HS-27A (cell line): Measurements from ENCODE around the gene PEX5L.
"Not testable (repeated sequence)": the region's sequence is repeated elsewhere in the genome, so short reads cannot be mapped to it uniquely, and the experiment has no call there.

Experiments used
- DNase-seq: peaks from one replicate; pipeline ENCODE4 v3.0.0-alpha.2; 2012; ENCODE audit warnings: low read depth, missing footprints

Gene PEX5L, protein sequence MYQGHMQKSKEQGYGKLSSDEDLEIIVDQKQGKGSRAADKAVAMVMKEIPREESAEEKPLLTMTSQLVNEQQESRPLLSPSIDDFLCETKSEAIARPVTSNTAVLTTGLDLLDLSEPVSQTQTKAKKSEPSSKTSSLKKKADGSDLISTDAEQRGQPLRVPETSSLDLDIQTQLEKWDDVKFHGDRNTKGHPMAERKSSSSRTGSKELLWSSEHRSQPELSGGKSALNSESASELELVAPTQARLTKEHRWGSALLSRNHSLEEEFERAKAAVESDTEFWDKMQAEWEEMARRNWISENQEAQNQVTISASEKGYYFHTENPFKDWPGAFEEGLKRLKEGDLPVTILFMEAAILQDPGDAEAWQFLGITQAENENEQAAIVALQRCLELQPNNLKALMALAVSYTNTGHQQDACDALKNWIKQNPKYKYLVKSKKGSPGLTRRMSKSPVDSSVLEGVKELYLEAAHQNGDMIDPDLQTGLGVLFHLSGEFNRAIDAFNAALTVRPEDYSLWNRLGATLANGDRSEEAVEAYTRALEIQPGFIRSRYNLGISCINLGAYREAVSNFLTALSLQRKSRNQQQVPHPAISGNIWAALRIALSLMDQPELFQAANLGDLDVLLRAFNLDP

DNA sequence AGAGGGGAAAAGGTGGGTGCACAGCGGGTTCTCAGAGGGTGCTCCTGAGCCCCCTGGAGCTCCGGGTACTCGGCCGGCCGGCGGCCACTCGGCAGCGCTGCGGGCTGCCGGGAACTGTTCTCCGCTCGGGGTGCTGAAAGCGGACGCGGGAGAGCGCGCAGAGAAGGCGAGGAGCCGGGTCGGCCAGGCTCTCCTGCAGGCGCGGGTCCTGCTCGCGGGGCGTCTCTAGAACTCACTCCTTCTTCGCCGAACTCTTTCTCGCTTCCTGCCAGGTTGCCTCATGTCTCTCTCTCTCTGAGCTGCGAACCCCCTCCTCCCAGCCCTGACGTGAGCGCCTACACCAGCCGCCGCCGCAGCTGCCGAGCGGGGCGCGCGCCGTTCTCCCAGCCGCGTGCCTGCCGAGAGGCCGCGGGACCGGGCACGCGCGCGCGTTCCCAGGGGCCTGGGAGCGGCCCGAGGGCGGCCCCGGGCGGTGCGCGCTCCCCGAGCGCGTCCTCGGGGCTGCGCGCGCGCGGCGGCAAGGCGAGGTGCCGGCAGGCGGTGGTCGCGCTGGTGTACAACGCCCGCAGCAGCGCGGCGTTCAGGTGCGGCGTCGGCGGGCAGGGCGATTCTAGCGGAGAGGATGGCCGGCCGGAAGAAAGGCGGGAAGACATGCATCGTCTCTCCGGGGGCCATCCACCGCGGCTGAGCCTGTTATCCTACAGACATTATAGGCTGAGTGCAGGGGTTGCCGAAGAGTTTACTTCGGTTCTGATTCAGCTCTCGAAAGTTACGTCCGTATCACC lies at the start of gene PEX5L:
PEX5L (minus strand) TSS at position 267 of the 785 bp plus-strand sequence. CDS start 338 bp downstream, outside the sequence.
- no peak for DNase-seq

DNA sequence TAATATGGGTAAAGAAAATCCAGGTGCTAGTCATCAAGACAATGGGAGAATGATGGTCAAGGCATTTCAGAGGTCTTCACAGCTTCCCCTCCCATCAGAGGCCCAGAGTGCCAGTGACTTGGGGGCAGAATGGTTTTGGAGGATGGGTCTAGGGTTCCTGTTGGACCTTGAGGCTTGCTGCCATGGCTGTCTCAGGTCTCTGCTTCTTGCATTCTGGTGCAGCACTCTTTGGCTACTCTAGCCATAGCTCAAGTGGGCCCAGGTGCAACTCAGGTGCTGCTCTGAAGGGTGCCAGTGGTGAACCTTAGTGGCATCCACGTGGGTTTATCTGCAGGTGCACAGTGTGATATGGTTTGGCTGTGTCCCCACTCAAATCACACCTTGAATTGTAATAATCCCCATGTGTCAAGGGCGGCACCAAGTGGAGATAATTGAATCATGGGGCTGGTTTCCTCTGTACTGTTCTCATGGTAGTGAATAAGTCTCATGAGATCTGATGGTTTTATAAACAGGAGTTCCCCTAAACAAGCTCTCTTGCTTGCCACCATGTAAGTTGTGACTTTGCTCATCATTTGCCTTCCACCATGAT lies 48.5 kb upstream of the PEX5L start:
- no peak for DNase-seq

DNA sequence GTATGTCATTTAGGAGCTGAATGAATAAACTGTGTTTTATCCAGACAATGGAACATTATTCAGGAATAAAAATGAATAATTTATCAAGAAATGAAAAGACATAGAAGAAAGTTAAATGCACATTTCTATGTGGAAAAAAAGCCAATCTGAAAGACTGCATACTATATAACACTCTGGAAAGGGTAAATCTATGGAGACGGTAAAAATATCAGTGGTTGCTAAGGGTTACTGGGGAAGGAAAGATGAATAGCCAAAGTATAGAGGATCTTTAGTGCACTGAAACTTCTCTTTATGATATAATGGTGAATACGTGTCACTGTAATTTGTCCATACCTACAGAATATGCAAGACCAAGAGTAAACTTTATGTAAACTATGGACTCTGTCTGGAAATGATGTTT lies 46.0 kb upstream of the PEX5L start:
- DNase-seq = no peak

DNA sequence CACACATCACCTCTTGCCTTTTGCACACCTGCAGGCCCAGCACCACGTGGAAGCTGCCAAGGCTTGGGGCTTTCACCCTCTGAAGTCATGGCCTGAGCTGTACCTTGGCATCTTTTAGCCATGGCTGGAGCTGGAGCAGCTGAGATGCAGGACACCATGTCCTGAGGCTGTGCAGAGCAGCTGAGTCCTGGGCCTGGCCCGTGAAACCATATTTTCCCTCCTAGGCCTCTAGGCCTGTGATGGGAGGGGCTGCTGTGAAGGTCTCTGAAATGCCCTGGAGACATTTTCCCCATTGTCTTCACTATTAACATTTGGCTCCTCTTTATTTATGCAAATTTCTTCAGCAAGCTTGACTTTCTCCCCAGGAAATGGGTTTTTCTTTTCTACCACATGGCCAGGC lies 41.9 kb upstream of the PEX5L start:
- no peak for DNase-seq

DNA sequence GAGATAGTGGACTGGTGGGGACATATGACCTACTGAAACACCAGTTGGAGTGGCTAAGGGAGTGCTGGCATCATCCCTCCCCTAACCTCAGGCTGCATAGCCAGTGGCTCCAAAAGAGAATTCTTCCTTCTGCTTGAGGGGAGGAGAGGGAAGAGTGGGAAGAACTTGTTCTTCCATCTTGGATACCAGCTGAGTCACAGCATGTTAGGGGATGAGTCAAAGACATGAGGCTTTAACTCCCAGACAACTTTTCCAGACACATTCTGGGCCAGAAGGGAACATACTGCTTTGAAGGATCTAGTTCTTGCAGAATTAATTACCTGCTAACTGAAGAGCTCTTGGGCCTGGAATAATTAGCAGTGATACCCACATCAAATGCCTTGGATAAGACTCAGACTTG lies 36.8 kb upstream of the PEX5L start:
- no peak for DNase-seq

DNA sequence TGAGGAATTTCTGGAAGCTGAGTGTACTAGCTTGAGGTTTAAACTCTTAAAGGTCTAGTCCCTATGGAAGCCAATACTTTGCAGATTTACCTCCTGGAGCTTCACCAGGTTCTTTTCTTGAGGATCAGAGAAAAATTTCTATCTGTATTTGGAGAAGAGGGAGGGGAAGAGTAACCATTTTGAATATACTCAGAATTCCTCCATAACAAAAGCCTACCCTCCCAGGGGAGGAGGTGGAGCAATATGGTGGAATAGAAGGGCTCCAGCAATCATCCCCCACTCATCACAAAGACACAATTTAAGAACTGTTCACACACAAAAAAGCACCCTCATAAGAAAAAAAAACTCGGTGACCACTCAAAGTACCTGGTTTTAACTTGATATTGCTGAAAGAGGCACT lies 36.0 kb upstream of the PEX5L start:
- no peak for DNase-seq

DNA sequence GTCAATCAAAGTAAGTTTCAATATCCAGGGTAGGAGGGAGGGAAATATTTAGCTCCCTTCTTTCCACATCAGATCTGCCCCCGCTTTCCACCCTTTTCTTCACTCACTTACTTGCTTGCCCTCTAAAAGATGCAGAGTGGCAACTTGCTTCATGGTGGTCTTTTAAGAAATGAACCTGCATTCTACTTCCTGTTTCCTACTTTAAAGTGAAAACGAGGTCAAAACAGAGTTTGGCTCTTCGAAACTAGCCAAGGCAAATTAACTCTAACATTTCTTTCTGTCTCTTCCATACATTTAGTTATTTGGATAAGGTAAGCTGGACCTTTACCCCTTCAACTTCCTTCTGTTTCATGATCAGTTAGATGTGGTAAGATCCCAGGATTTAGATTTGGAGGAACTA lies 34.2 kb upstream of the PEX5L start:
- no peak for DNase-seq

DNA sequence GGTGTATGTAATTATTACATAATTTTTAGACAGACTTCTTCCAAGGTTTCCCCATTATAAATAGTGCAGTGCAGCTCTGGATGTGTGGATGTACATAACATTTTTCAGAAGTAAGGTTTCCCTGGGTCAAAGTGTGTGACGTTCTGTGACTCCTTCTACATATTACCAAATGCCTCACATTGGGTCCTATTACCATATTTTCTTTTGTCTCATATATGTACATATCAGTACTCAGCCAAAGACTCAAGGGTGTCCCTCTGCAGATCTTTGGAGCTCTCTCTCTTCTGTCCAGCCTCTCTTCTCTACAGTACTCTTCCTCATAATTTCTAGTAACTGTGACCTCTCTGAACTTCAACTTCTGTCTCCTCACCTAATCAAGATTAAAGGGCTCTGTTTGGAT lies 31.3 kb upstream of the PEX5L start:
- DNase-seq = no peak

DNA sequence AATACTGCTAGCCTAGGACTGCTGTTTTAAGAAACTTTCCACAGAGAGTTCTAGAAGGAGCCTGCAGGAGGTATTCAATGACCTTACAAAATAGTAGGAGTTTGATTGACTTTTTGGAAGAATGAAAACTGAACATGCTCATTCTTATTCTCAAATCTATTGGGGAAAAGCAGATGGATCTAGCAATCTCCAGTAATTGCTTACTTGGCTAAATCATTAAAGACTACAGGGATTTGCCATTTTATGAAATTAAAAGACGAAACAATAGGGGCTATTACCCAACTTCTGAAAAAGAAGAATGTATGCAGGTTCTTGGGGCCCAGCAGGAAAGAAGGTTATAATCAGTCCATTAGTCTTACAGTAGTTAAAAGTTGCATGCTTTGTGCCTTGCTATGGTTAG lies 29.9 kb upstream of the PEX5L start:
- DNase-seq = no peak

DNA sequence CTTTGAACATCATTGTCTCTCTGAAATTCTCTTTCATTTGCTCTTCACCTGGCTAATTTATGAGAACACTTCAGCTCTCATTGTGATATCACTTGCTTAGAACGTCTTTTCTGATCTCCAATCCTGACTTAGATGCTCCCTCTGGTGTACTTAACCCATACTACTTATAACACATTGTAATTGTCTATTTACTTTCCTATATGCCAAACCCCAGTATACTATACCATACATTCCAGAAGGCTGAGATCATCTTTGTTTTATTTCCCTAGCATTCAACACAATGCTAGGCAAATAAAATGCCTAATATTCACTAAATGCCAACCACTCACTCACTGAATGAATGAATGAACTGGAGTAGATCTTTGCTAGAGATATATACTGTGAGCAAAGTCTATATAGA lies 27.0 kb upstream of the PEX5L start:
- no peak for DNase-seq

DNA sequence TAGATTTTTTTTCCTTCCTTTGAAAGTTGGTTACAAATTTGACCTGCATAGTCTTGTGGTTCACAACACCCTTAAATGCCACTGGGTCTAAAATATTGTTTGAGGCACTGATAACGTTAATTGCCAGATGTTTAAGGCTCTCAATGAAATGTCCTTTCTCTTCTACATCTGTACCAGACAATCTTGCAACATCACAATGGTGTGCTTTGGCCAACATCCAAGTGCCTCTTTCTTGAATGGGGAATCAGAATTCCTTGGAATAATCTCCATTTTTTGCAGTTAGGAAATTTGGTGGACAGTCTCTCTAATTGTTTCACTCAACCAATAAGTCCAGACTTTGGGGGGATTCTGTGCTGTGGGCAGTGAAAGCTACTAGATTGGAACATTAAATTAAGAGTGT lies 26.0 kb upstream of the PEX5L start:
- DNase-seq = no peak

DNA sequence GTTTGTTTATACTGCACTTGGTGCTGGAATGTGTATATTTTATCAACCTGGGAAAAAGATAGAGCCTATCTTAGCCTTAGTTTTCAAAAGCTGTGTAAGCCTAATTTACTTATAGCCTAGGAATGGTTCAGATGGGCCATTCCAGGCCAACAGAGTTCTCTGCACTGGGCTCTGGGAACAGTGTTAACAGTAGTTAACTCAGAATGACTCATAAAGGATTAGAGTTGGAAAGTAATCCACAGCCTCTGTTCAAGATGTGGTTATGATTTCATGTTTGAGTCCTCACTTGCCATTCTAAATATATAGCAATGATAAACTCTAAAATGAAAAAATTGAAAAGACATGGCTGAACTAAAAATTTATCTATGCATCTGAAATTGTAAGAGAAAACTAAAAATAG lies 22.6 kb upstream of the PEX5L start:
- no peak for DNase-seq

DNA sequence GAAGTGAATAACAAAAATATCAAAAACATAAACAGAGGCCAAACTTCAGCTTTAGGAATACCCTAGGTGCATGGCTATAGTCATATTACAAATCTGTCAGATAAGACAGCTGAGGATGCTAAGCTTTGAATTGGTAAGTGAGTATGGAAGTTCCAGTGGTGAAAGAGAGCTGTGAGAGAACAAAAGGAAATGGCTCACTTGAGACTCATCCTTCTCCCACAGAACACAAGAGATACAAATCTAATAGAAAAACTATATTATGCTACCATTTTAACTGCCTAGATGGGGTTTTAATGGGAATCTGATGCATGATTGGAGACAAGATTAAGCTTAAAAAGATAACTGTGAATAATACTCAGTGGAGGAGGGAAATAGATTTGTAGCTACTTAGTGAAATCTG lies 21.5 kb upstream of the PEX5L start:
- no peak for DNase-seq

DNA sequence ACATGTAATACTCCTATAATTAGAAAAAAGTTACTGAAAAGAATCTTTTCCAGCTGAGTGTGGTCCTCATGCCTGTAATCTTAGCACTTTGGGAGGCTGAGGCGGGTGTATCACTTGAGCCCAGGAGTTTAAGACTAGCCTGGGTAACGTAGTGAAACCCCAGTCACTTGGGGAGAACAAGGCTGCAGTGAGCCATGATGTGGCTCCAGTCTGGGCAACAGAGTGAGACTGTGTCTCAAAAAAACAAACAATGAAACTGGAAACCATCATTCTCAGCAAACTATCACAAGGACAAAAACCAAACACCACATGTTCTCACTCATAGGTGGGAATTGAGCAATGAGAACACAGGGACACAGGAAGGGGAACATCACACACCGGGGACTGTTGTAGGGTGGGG lies 18.9 kb upstream of the PEX5L start:
- not testable (repeated sequence) for DNase-seq

DNA sequence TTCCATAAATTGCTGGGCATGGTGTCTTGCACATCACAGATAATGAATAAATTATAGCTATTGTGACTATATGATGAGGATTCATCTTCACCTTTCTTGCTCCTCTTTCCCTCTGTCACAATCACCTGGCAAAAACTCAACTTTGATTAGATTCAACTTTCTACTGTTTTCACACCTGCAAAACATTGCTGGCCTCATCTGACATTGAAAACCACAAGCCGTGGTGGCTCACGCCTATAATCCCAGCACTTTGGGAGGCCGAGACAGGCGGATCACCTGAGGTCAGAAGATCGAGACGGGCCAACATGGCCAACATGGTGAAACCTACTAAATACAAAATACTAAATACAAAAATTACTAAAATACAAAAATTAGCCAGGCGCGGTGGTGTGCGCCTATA lies 12.7 kb upstream of the PEX5L start:
- DNase-seq = no peak

DNA sequence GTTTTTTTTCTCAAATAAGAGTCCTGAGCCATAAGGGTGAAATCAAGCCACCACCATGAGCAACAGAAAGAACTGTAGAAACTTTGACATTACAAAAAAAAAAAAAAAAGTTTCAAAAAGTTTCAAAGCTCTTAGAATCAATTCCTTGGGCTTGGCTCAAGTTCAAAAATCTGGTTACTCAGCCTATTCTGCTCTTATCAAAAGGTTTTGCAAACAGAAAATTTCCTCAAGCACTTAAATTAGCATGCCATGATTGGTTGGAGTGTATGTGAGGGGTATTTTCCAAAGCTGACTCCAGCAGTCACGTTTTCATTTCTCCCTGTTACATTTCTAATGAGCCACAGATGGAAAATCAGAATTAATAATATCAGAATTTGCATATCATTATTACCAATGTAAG lies 12.1 kb upstream of the PEX5L start:
- no peak for DNase-seq

DNA sequence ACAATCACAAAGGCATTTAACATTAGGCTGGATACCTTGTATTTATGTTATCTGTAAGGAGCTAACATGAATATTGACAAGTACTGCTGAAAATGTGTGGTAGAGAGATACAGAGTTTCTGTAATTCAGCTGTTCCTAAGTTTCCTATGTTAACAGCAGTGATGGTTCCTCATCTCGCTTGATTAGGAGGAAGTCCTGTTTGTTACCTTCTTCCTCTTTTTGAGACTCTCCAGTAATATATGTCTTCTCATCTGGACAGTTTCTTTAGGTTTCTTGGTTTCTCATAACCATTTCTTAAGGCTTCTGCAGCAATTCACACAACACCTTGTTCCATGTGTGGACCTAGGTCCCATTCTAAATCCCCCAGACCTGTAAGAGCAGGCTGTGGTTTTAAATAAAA lies 11.4 kb upstream of the PEX5L start:
- no peak for DNase-seq

DNA sequence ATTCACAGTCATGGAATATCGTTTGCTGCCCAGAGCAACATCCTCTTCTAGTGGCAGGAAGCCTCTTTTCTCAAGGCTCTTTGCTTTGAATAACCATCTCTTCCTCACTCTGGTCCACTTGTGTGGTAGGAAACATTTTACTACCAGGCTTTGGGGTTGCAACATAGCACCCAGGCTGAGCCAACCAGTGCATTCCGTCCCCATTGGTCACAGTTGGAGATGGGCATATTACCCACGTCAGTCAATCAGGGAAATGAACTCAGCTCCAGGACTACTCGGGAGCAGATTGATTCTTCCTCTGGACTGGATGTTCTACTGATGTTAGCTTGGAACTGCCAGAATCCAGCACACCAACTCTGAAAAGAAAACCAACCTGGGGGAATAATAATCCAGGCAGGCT lies 4.2 kb upstream of the PEX5L start:
- DNase-seq = no peak

DNA sequence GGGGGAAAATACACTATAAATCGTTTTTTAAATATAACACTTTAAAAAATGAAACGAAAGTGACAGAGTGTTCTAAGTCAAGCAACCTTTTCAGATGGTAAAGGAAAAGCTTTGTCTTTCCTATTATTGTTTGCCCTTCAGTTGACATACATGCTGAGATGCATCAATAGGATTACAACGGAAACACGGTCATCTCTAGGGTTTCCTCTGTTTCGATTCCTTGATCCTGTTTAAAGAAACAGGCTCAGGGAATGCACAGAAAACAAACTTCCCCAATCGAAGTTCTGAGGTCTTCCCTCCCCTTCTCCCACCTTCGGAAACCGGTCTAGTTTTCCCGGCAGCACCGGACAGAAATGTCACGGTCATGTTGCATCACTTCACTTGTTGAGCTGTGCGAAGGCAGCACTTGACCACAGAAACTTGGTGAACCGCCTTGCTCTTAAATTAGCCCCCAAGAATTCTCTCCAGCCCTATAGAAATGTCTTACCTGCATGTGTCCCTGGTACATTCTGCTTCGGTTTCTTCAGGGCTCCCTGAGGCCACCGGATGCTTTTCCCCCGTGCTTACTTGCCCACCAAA lies 556 bp downstream of the PEX5L start:
- no peak for DNase-seq

DNA sequence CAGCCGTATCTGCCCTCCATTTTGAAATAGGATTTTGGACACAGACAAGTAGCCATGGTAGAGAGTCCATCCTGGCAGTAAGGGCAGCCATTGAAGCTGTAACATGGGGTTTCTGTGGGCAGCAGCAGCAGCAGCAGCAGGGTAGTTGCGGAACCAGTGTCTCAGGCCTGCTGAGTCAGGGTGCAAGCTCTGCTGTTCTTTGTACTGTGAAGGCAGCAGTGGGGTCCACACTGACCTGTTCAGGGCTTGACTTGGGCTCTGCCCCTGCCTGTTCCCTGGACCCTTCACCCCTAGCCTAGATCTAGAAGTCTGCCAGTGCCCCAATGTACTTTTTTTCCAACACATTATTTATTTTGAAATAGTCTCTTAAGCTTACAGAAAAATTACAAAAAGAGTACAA lies 9.7 kb downstream of the PEX5L start:
- no peak for DNase-seq

DNA sequence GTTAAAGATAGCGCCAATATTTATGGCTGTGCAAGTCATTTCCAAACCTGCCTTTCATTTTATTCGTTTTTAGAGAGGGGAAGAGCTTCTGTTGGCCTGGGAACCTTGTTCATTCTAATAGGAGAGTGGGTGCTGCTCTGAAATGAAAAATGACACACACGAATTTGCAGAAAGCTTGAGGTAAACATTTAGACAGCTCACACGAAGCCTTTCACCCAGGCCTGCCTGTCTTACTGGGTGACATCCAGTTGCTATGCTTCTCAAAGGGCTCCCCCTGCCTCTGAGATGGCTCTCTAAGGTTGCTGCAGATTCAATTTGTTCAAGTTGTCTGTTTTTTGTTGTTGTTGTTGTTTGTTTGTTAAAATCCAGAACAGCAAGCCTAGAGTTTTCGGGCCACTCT lies 18.2 kb downstream of the PEX5L start:
- DNase-seq = no peak

DNA sequence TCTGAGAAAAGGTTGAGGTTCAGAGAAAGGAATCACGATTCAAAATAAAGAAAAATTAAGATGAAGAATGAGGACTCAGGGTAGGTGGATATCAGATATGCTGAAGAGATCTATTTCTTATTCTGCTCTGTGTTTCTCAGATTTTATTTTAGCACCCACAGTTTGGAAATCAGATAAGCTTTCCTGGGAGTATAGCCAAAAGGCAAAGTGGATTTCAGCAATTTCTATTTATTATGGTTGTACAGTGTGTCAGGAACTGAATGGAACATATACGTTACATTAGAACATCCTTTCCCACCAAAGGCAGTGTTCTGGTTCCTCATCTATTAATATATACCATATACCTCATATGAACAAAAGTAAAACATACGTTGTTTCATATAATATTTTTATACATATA lies 18.9 kb downstream of the PEX5L start:
- no peak for DNase-seq
